ENCODE data around the gene NAMPT. TPM values are rescaled to one million over a fixed set of nuclear protein-coding genes. Genes with fewer than 3 reads are reported as not detected.
A peak's percentile ranks its signal among the peaks of the same experiment; 100 is the strongest.
"Not testable (repeated sequence)": the region's sequence is repeated elsewhere in the genome, so short reads cannot be mapped to it uniquely, and the experiment has no call there.

Gene NAMPT
- total and polyA plus RNA-seq, 8 donors: 17.1 to 209 (median 125) TPM

GRCh38 chr7:106329408-106329807, 44.6 kb upstream of the NAMPT start:
- intact Hi-C loops (cut with DNase I; ENCODE audit: low total_unique reads): no loop called here
- Histone ChIP-seq H3K27ac (no peak overlapping the region), H3K36me3 (no peaks in the 10 kb centered on the region), H3K4me1 (peaks cover 0 to 7% (median 0%) of the 10 kb centered on the region in 4 donors), H3K4me3 (no peak overlapping the region), H3K9me3 (no peaks in the 10 kb centered on the region), H3K27me3 (no peaks in the 10 kb centered on the region)
- TF ChIP-seq EP300 (IDR thresholded peaks at IDR 0.05): no peak
- no peak for TF ChIP-seq POLR2A (IDR thresholded peaks at IDR 0.05)
- TF ChIP-seq CTCF (IDR thresholded peaks at IDR 0.05): no peak
- TF ChIP-seq POLR2AphosphoS5 (IDR thresholded peaks at IDR 0.05): no peak
- no peak for DNase-seq
- 0 to 64% (median 27%) methylated on average over 1 of the region's 1 CpG for WGBS, 5 donors

- no peak overlapping the region for H3K27ac ChIP-seq
- peaks cover 0 to 7% (median 0%) of the 10 kb centered on the region in 4 donors for H3K4me1 ChIP-seq
- no peak for DNase-seq
- no peaks in the 10 kb centered on the region for H3K9me3 ChIP-seq
- intact Hi-C loops (cut with DNase I; ENCODE audit: low total_unique reads): no loop called here
- H3K36me3 ChIP-seq: no peaks in the 10 kb centered on the region
- WGBS, 5 donors: 61 to 76% (median 64%) methylated on average over 11 of the region's 11 CpGs
- TF ChIP-seq EP300 (IDR thresholded peaks at IDR 0.05) (no peak), CTCF (IDR thresholded peaks at IDR 0.05) (no peak), POLR2AphosphoS5 (IDR thresholded peaks at IDR 0.05) (no peak), POLR2A (IDR thresholded peaks at IDR 0.05) (no peak)
- no peak overlapping the region for H3K4me3 ChIP-seq
- no peaks in the 10 kb centered on the region for H3K27me3 ChIP-seq
These were observed 43.0 kb upstream of the NAMPT start for GRCh38 chr7:106327538-106328481.

DNA sequence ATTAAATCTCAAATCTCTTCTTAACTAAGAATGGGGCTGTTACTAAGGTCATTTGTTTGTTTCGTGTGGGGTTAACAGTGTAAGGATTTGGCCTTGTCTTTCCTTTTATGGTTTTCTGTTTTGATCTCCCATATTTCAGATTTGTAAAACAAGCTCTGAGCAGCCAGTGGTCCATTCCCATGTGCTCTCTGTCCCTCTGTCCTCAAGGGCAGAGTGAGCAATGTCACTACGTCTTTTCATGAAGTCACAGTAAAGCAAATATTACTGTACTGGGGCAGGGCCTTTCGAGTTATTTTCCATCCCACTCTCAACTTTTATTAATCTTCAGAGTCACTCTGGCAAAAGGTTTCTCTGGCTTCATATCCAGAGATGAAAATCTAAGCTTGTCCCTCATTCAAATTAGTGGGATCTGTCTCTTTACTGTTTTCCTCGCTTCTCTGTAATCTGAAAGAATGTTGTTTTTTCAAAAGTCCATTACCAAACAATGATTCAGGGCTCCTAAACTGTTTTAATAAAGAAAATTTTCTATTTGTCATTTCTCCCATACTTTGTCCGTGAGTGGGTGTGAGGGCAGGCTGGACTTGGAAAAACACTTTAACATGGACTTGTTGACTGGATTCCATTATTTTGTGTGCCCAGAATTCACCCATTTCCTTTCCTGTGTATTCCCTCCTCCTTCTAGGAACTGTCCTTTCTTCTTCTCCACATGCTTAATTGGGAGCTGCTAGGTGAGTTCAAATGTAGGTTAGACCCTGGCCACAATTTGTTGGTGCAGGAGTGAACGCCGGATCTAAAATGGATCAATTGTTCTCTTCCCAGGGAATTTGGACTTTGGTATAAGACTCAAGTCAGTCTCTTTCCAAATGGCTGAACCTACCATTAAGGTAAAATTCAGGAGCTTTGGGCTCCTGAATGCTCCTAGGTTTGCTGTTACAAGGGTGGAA, 42.1 kb upstream of the NAMPT start:
- WGBS, 5 donors: 74 to 82% (median 75%) methylated on average over 7 of the region's 7 CpGs
- intact Hi-C loops (cut with DNase I; ENCODE audit: low total_unique reads): no loop called here
- peaks cover 0 to 7% (median 0%) of the 10 kb centered on the region in 4 donors for H3K4me1 ChIP-seq
- TF ChIP-seq POLR2AphosphoS5 (IDR thresholded peaks at IDR 0.05): no peak
- no peak for TF ChIP-seq POLR2A (IDR thresholded peaks at IDR 0.05)
- TF ChIP-seq CTCF (IDR thresholded peaks at IDR 0.05): no peak
- TF ChIP-seq EP300 (IDR thresholded peaks at IDR 0.05): no peak
- H3K36me3 ChIP-seq: no peaks in the 10 kb centered on the region
- no peaks in the 10 kb centered on the region for H3K9me3 ChIP-seq
- peak overlapping the region in 2 of 5 donors; percentile 24 to 31 for H3K27ac ChIP-seq
- H3K4me3 ChIP-seq: no peak overlapping the region
- DNase-seq: no peak
- no peaks in the 10 kb centered on the region for H3K27me3 ChIP-seq

DNA sequence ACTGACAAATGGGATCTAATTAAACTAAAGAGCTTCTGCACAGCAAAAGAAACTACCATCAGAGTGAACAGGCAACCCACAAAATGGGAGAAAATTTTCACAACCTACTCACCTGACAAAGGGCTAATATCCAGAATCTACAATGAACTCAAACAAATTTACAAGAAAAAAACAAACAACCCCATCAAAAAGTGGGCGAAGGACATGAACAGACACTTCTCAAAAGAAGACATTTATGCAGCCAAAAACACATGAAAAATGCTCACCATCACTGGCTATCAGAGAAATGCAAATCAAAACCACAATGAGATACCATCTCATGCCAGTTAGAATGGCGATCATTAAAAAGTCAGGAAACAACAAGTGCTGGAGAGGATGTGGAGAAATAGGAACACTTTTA, 39.7 kb upstream of the NAMPT start:
- H3K4me1 ChIP-seq; H3K27ac ChIP-seq; H3K9me3 ChIP-seq; H3K4me3 ChIP-seq; intact Hi-C loops (cut with DNase I; ENCODE audit: low total_unique reads); DNase-seq; H3K36me3 ChIP-seq; H3K27me3 ChIP-seq: not testable (repeated sequence)
- WGBS, 5 donors: 82 to 100% (median 86%) methylated on average over 2 of the region's 2 CpGs

DNA sequence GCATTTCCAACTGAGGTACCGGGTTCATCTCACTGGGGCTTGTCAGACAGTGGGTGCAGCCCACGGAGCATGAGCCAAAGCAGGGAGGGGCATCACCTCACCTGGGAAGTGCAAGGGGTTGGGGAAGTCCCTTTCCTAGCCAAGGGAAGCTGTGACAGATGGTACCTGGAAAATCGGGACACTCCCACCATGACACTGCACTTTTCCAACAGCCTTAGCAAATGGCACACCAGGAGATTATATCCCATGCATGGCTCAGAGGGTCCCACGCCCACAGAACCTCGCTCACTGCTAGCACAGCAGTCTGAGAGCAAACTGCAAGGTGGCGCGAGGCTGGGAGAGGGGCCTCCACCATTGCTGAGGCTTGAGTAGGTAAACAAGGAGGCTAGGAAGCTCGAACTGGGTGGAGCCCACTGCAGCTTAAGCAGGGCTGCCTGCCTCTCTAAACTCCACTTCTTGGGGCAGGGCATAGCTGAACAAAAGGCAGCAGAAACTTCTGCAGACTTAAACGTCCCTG, 35.5 kb upstream of the NAMPT start:
- H3K4me3 ChIP-seq; DNase-seq; H3K27ac ChIP-seq; H3K4me1 ChIP-seq; intact Hi-C loops (cut with DNase I; ENCODE audit: low total_unique reads); H3K36me3 ChIP-seq; H3K9me3 ChIP-seq: not testable (repeated sequence)
- H3K27me3 ChIP-seq: peaks cover 0 to 11% (median 0%) of the 10 kb centered on the region in 3 donors
- WGBS, 5 donors: 71 to 87% (median 84%) methylated on average over 9 of the region's 9 CpGs
